Measurements from ENCODE around the gene LRIT2.

LRIT2 gene

GRCh38 chr10:84204122-84204521, 21.2 kb downstream of the LRIT2 start:
- peak; percentile 35 for TF ChIP-seq CTCF (IDR thresholded peaks at IDR 0.05; ENCODE audit: low read depth, low read length)
- DNase-seq (ENCODE audit: low read depth, low spot score) = no peak
- in situ Hi-C loops (cut with HindIII; ENCODE audit: low sequenced_read_pairs) = no loop called here
- H3K4me3 ChIP-seq (ENCODE audit: low read depth, low read length) = no peak overlapping the region

GRCh38 chr10:84202349-84202748, 23.0 kb downstream of the LRIT2 start:
- no peak for TF ChIP-seq CTCF (IDR thresholded peaks at IDR 0.05; ENCODE audit: low read depth, low read length)
- DNase-seq (ENCODE audit: low read depth, low spot score) = no peak
- H3K4me3 ChIP-seq (ENCODE audit: low read depth, low read length) = no peak overlapping the region
- in situ Hi-C loops (cut with HindIII; ENCODE audit: low sequenced_read_pairs) = no loop called here

- no peak for TF ChIP-seq CTCF (IDR thresholded peaks at IDR 0.05; ENCODE audit: low read depth, low read length)
- H3K4me3 ChIP-seq (ENCODE audit: low read depth, low read length) = no peak overlapping the region
- DNase-seq (ENCODE audit: low read depth, low spot score) = no peak
- in situ Hi-C loops (cut with HindIII; ENCODE audit: low sequenced_read_pairs) = no loop called here
These were observed 23.7 kb downstream of the LRIT2 start for GRCh38 chr10:84201682-84202081.

GRCh38 chr10:84201244-84201606, 24.1 kb downstream of the LRIT2 start:
- no peak for DNase-seq (ENCODE audit: low read depth, low spot score)
- TF ChIP-seq CTCF (IDR thresholded peaks at IDR 0.05; ENCODE audit: low read depth, low read length) = no peak
- in situ Hi-C loops (cut with HindIII; ENCODE audit: low sequenced_read_pairs) = no loop called here
- H3K4me3 ChIP-seq (ENCODE audit: low read depth, low read length) = no peak overlapping the region

- in situ Hi-C loops (cut with HindIII; ENCODE audit: low sequenced_read_pairs) = no loop called here
- no peak overlapping the region for H3K4me3 ChIP-seq (ENCODE audit: low read depth, low read length)
- no peak for TF ChIP-seq CTCF (IDR thresholded peaks at IDR 0.05; ENCODE audit: low read depth, low read length)
- no peak for DNase-seq (ENCODE audit: low read depth, low spot score)
These were observed 24.7 kb downstream of the LRIT2 start for GRCh38 chr10:84200537-84201243.

- in situ Hi-C loops (cut with HindIII; ENCODE audit: low sequenced_read_pairs) = no loop called here
- TF ChIP-seq CTCF (IDR thresholded peaks at IDR 0.05; ENCODE audit: low read depth, low read length) = no peak
These were observed 27.0 kb downstream of the LRIT2 start for GRCh38 chr10:84198206-84198915.

More at GRCh38 chr10:84198206-84198915, 27.0 kb downstream of the LRIT2 start:
- no peak for DNase-seq (ENCODE audit: low read depth, low spot score)
- H3K4me3 ChIP-seq (ENCODE audit: low read depth, low read length) = no peak overlapping the region
